Gastrocnemius medialis (tissue), 4 donors: ENCODE results near the gene UCK1. TPM values are rescaled to one million over a fixed set of nuclear protein-coding genes. Genes with fewer than 3 reads are reported as not detected.
A peak's percentile ranks its signal among the peaks of the same experiment; 100 is the strongest.

Experiments
- ATAC-seq, 2 donors: fragments of 150-250 bp; one replicate each; pipeline ENCODE4 v1.9.1; 2016
- DNase-seq, 2 donors: peaks; one replicate each; pipeline ENCODE4 v3.0.0-alpha.2; 2019
- H3K27ac ChIP-seq, 4 donors: fragments of 200-600 bp; sonication (generic); 1 replicate in 1 of 4; 2 replicates in 3 of 4; pipeline ENCODE4 v1.5.1; 2016 to 2018; ENCODE audit warnings: mild to moderate bottlenecking in 2 of 4, moderate library complexity in 1 of 4
- H3K27me3 ChIP-seq, 3 donors: fragments of 200-600 bp; sonication (generic) in 2 of 3; 1 replicate in 1 of 3; 2 replicates in 2 of 3; pipeline versions ENCODE4 v1.5.1 to v1.6.0; 2016 to 2019; ENCODE audit warnings: mild to moderate bottlenecking in 1 of 3, moderate library complexity in 1 of 3
- H3K36me3 ChIP-seq, 2 donors: fragments of 200-600 bp; sonication (generic) in 1 of 2; one replicate each; pipeline ENCODE4 v1.5.1; 2017 to 2018
- H3K4me1 ChIP-seq, 2 donors: fragments of 200-600 bp; sonication (generic) in 1 of 2; one replicate each; pipeline ENCODE4 v1.5.1; 2016 to 2017; ENCODE audit warnings: mild to moderate bottlenecking in 2 of 2
- H3K4me3 ChIP-seq, 4 donors: fragments of 200-600 bp; sonication (generic) in 3 of 4; 1 replicate in 1 of 4; 2 replicates in 3 of 4; pipeline ENCODE4 v1.5.1; 2016 to 2019; ENCODE audit warnings: mild to moderate bottlenecking in 2 of 4
- H3K9me3 ChIP-seq, 3 donors: fragments of 200-600 bp; sonication (generic) in 2 of 3; 1 replicate in 1 of 3; 2 replicates in 2 of 3; pipeline ENCODE4 v1.5.1; 2016 to 2019
- POLR2A ChIP-seq, 2 donors: fragments of 450-650 bp; IDR thresholded peaks; one replicate each; pipeline ENCODE4 v1.6.1; 2017; ENCODE audit warnings: antibody characterized with exemption in 2 of 2, mild to moderate bottlenecking in 2 of 2, moderate library complexity in 2 of 2
- in situ Hi-C, 4 donors: fragments of 200-750 bp; cut with MboI; loops; one replicate each; pipeline versions ENCODE4 v1.15.0 to v1.8.0; 2017; ENCODE audit warnings: low sequenced_read_pairs in 4 of 4
- intact Hi-C: fragments of 100-400 bp; cut with DNase I; formaldehyde crosslinking; loops from one replicate; pipeline ENCODE4 v1.15.1; 2023; ENCODE audit warnings: low total_unique reads
- total RNA-seq, 4 donors: library from RNA; depleted of rRNA; stranded (reverse); fragments of >200 nt; gene quantifications; one replicate each; pipeline versions ENCODE4 v1.1.0 to v1.2.3, GENCODE V29; 2016
- TF ChIP-seq, protein P1 (sequence below), 5 experiments: fragments of 450-650 bp in 3 of 5; fragments of 200-600 bp in 2 of 5; sonication (generic) in 2 of 5; IDR thresholded peaks in 4 of 5; conservative IDR thresholded peaks in 1 of 5; 1 replicate in 4 of 5; 2 replicates in 1 of 5; pipeline ENCODE4 v1.5.1; 2016 to 2019; ENCODE audit warnings: antibody characterized with exemption in 5 of 5, mild to moderate bottlenecking in 3 of 5, moderate library complexity in 3 of 5

The UCK1 gene
- total RNA-seq, 4 donors from 2014 or later: 39.7 to 86.9 (median 43.9) TPM

DNA sequence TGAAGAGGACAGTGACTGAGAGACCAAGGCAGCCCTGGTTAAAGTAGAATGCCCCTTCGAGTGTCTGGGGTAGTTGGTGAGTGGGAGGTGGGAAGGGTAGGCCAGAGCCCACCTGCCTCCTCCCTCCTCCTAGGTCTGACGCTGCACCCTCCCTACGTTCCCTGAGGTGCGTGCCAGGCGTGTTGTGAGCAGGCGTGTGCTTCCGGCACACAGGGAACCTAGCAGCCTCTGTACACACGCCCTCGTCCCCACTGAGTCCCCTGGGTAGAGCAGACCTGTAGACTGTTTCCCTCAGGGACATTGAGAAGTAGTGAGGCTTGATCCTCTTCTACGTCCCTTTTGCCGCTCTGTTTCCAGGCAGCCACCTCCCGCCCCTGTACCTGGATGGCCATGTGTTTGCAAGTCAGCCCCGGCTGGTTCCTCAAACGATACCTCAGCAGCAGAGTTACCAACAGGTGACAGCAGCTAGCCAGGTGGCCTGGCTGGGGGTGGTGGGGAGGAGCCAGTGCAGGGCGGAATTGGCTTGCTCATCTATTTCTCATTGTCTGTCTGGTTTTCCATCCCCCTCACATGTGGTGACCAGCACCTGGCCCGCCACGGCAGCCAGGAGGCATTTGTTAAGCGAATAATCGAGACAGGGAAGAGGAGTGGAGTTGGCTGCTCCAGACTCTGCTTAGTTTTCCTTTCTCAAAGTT lies 45.2 kb downstream of the UCK1 start:
- in situ Hi-C loops: loop anchor here in 2 of 4 donors (25.0 kb wide), 1 partner anchor 99 kb away; the partner anchor contains the start of gene PRRC2B (in 2 of the 2)

DNA sequence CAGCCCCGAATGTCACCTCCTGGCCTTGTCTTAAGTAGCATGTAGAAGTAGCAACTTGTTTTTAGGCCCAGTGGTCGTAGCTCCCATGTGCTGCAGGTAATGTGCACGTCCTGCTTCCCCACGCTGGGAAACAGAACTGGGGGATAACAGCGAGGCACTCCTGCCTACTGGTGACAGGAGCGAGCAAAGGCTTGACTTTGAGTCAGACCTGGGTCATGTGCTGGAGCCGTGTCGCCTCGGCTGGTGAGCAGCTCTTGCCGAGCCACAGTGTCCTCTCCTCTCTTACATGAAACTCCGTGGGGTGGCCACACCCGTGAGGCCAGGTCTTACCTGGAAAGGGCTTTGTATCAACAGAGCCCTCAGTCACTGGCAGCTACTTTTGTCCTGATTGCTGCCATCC lies 45.9 kb downstream of the UCK1 start:
- Histone ChIP-seq H3K4me1 (peaks cover 26 to 39% of the 10 kb centered on the region in 2 donors), H3K36me3 (peaks cover 0 to 78% of the 10 kb centered on the region in 2 donors), H3K9me3 (no peaks in the 10 kb centered on the region), H3K27me3 (no peaks in the 10 kb centered on the region), H3K4me3 (no peak overlapping the region), H3K27ac (peak overlapping the region; percentile 83 to 94 (median 90))
- DNase-seq: no peak
- in situ Hi-C loops: loop anchor here in 2 of 4 donors (25.0 kb wide), 1 partner anchor 98 kb away; the partner anchor contains the start of gene PRRC2B (in 2 of the 2)
- ATAC-seq: no peak
- TF ChIP-seq, protein P1, sequence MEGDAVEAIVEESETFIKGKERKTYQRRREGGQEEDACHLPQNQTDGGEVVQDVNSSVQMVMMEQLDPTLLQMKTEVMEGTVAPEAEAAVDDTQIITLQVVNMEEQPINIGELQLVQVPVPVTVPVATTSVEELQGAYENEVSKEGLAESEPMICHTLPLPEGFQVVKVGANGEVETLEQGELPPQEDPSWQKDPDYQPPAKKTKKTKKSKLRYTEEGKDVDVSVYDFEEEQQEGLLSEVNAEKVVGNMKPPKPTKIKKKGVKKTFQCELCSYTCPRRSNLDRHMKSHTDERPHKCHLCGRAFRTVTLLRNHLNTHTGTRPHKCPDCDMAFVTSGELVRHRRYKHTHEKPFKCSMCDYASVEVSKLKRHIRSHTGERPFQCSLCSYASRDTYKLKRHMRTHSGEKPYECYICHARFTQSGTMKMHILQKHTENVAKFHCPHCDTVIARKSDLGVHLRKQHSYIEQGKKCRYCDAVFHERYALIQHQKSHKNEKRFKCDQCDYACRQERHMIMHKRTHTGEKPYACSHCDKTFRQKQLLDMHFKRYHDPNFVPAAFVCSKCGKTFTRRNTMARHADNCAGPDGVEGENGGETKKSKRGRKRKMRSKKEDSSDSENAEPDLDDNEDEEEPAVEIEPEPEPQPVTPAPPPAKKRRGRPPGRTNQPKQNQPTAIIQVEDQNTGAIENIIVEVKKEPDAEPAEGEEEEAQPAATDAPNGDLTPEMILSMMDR (IDR thresholded peaks at IDR 0.05 in 4 of 5, conservative IDR thresholded peaks at IDR 0.05 in 1 of 5): no peak
- TF ChIP-seq POLR2A (IDR thresholded peaks at IDR 0.05): no peak
- intact Hi-C loops: no loop called here

More for the DNA sequence above, 45.2 kb downstream of the UCK1 start:
- Histone ChIP-seq H3K27me3 (no peaks in the 10 kb centered on the region), H3K27ac (peak overlapping the region; percentile 83 to 94 (median 90)), H3K36me3 (peaks cover 0 to 84% of the 10 kb centered on the region in 2 donors), H3K4me3 (no peak overlapping the region), H3K4me1 (peaks cover 26 to 33% of the 10 kb centered on the region in 2 donors), H3K9me3 (no peaks in the 10 kb centered on the region)
- DNase-seq (no peak), ATAC-seq (no peak)
- intact Hi-C loops: no loop called here
- TF ChIP-seq, protein P1 (IDR thresholded peaks at IDR 0.05 in 4 of 5, conservative IDR thresholded peaks at IDR 0.05 in 1 of 5): no peak
- TF ChIP-seq POLR2A (IDR thresholded peaks at IDR 0.05): no peak

- intact Hi-C loops: no loop called here
- no peak for ATAC-seq
- Histone ChIP-seq H3K27ac (peak overlapping the region; percentile 83 to 94 (median 90)), H3K4me3 (no peak overlapping the region), H3K27me3 (no peaks in the 10 kb centered on the region), H3K4me1 (peaks cover 26 to 44% of the 10 kb centered on the region in 2 donors), H3K9me3 (no peaks in the 10 kb centered on the region), H3K36me3 (peaks cover 0 to 75% of the 10 kb centered on the region in 2 donors)
- TF ChIP-seq POLR2A (IDR thresholded peaks at IDR 0.05): no peak
- TF ChIP-seq, protein P1 (IDR thresholded peaks at IDR 0.05 in 4 of 5, conservative IDR thresholded peaks at IDR 0.05 in 1 of 5): no peak
- in situ Hi-C loops: loop anchor here in 2 of 4 donors (25.0 kb wide), 1 partner anchor 97 kb away; the partner anchor contains the start of gene PRRC2B (in 2 of the 2)
- no peak for DNase-seq
Measured at GRCh38 chr9:131484560-131485185, 46.4 kb downstream of the UCK1 start.

DNA sequence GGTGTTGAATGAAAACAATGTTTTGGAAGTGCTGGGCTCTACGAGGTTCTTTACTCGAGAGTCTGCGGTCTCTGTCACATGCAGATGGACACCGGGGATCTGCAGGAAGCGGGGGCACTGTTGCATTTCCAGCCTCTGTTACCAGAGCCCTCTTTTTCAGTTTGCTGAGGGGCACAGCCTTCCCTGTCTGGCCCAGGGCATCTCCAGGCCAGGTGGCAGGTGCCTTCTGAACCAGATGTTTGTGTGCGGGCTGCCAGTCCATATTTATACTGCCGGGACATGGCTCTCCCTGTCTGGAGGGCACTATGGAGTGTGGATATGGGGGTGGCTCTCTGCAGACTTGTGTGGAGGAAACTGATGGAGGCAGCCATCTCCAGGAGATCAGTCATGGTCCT lies 47.0 kb downstream of the UCK1 start:
- no peaks in the 10 kb centered on the region for H3K27me3 ChIP-seq
- no peak overlapping the region for H3K4me3 ChIP-seq
- H3K36me3 ChIP-seq: peaks cover 0 to 75% of the 10 kb centered on the region in 2 donors
- peak overlapping the region; percentile 83 to 94 (median 90) for H3K27ac ChIP-seq
- in situ Hi-C loops (loop anchor here in 2 of 4 donors (25.0 kb wide), 1 partner anchor 97 kb away; the partner anchor contains the start of gene PRRC2B (in 2 of the 2)), intact Hi-C loops (no loop called here)
- no peaks in the 10 kb centered on the region for H3K9me3 ChIP-seq
- ATAC-seq (no peak), DNase-seq (no peak)
- H3K4me1 ChIP-seq: peaks cover 26 to 47% of the 10 kb centered on the region in 2 donors
- TF ChIP-seq, protein P1 (IDR thresholded peaks at IDR 0.05 in 4 of 5, conservative IDR thresholded peaks at IDR 0.05 in 1 of 5): no peak
- no peak for TF ChIP-seq POLR2A (IDR thresholded peaks at IDR 0.05)
